ENCODE data around the gene SPATA31C1.

The SPATA31C1 gene

DNA sequence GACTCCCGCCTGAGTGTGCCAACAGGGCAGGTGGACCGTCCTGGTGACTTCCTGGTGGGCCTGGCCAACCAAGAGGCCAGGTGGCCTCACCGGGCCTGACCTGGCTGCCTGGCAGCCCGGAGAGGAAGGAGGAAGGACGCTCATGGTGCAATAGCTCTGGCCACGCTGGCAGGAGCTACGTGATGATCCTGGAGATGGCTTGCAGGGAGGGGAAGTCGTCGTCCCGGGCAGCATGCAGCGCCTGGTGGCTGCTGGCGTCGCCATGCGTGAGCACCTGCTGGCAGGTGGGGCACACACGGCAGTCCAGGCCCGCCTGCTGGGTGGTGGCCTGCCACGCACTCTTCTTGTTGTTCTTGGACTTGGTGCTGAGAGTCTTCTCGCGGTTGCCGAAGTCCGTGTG, 26.3 kb downstream of the SPATA31C1 start:
- no peak for DNase-seq

DNA sequence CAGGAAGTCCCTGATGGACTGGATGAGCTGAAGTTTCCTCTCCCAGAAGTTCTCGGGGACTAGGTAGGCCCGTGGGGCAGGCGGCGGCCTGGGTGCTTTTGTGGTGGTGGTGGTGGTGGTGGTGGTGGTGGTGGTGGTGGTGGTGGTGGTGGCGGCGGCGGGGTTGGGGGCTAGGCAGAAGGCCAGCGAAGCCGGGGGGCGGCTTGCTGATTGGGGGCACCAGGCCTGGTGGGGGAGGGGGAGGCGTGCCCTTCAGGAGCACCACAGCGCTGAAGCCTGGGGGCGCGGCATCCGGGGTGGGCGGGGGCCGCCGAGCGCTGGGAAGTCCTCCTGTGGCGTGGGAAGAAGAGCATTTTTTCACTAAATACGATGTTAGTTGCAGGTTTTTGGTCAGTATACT, 26.9 kb downstream of the SPATA31C1 start:
- no peak for DNase-seq

GRCh38 chr9:87950296-87950695, 32.5 kb downstream of the SPATA31C1 start:
- DNase-seq, result no peak

DNA sequence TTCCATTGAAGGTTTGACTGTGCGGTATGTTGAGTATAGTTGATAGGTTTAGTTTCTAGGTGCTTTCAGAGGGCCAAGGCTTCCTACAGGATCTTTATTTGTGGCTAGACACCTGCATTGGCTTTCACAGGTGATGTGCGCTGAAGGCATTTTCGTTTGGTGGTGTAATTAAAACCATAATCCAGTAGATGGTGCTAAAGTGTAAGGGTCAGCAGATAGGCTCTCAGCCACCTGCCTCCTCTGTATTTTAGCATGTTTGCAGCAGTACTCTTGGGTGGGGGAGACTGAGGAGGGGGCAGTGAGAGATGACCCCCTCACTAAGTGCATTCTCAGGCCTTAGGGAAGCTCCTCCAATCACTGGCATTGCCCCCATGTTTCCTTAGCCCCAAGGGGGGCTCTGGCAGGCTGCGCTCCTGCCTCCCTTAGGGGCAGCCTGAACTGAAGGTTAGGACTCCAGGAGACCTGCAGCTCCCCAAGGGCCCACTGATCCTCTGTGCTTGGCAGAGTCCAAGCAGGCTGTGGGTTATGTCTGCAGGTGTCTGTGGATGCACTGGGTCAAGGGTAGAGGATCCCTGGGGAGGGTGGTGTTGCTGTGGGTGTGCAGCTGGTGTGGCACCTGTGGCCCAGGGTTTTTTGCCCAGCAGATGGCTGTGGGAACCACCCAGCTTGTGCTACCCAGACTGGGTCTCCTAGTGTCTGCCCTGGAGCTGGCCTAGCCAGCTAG, 33.2 kb downstream of the SPATA31C1 start:
- no peak for DNase-seq

GRCh38 chr9:87954230-87954629, 36.5 kb downstream of the SPATA31C1 start:
- no peak for DNase-seq

GRCh38 chr9:87957839-87958238, 40.1 kb downstream of the SPATA31C1 start:
- no peak for DNase-seq

- DNase-seq, result no peak
Measured at GRCh38 chr9:87958591-87958990, 40.8 kb downstream of the SPATA31C1 start.

DNA sequence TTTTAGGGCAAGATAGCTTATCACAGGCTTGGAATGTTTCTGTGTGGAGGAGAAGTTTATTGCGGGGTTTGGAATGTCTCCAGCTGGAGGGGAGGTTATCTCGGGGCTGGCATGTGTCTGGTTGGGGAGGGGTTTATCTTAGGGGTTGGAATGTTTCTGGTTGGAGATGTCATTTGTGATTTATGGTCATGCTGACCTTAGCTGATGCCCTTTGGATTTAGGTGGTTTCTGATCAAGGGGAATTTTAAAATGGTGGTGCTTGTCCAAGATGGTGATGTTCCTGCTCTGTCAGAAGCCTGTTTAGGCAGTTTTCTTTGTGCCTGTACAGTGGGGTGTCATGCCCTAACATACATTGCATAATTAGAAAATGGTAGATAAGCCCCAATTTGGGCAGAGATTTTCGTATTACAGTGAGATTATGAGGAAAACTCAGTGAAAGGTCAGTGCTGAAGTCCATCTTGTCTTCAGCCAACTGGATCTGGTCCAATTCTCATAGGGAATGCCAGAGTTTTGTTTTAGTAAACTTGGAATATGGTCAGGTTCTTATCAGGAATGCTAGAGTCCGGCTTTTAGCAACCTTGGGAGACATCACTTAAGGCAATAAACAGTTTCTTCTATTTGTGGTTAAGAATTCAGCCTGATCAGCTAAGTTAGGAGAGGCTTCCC, 42.3 kb downstream of the SPATA31C1 start:
- DNase-seq, result no peak

DNA sequence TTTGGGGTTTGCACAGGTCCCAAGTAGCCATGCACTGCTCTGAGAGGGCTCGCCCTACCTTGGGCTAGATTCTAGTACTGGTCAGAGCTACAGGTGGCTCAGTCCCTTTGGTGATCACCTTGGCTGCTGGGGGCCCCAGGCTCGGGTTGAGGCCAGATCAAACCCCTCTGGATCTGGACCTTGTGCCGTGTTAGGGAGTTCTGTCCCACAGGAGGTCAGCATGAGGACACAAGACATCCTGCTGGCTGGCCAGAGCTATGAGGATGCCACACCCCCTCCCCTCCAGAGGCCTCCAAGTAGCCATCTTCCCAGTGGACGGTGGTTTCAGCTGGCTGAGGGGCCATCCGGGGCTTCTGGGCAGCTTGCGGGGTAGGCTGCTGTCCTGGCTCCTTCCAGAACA, 46.0 kb downstream of the SPATA31C1 start:
- DNase-seq, result no peak

- DNase-seq, result no peak
Measured at GRCh38 chr9:87964826-87965225, 47.1 kb downstream of the SPATA31C1 start.

GRCh38 chr9:87968155-87968554, 50.4 kb downstream of the SPATA31C1 start:
- no peak for DNase-seq

DNA sequence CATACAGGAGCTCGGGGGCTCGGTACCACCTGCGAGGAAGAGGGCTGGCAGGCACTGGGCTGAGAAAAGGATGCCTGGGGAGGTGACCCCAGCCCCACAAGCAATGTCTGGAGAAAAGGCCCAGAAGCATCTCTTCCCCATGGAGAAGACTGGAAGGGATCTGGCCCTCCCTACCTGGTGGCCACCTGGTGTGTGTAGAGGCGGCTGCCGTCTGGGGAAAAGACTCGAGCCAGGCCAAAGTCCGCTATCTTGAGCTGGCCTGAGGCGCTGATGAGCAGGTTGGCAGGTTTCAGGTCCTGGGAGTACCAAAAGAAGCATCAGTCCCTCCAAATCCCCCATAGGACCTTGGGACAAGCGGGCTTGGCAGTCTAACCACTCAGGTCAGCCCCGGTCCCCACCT, 52.8 kb downstream of the SPATA31C1 start:
- DNase-seq, result no peak

- no peak for DNase-seq
Measured at GRCh38 chr9:87973122-87973521, 55.4 kb downstream of the SPATA31C1 start.

Measured in HCEC 1CT (cell line).